Caco-2 (cell line): ENCODE data around the gene STOML1. TPM values are rescaled to one million over a fixed set of nuclear protein-coding genes. Genes with fewer than 3 reads are reported as not detected.

ENCODE experiments used
- BruUV-seq: library from RNA; stranded (reverse); fragments of 400-500 nt; replicated peaks from 2 replicates; lab custom pipeline; 2021; lab: Mats Ljungman, UMichigan
- CTCF ChIA-PET: fragments of 300-600 bp; sonication (Branson Sonifier 250); formaldehyde crosslinking; loops from one replicate; lab custom pipeline; 2022; ENCODE audit warnings: antibody characterized with exemption; lab: Charles Lee
- POLR2A ChIA-PET: fragments of 300-600 bp; sonication (Branson Sonifier 250); formaldehyde crosslinking; loops from one replicate; lab custom pipeline; 2022; ENCODE audit warnings: antibody characterized with exemption; lab: Charles Lee
- DNase-seq, 2 experiments: peaks; one replicate each; pipeline versions ENCODE4 v3.0.0 to v3.0.0-alpha.2; 2020 to 2022
- H3K27me3 ChIP-seq: replicated peaks from 2 replicates; pipeline ENCODE4 v1.6.0; 2011; ENCODE audit warnings: low read length; ENCODE audit not compliant: control insufficient read depth, insufficient read depth
- H3K36me3 ChIP-seq: 2 replicates; pipeline ENCODE4 v1.5.1; 2011; ENCODE audit warnings: low read length; ENCODE audit not compliant: control insufficient read depth, insufficient read depth
- H3K4me1 ChIP-seq: fragments of 250-450 bp; sonication (Bioruptor Pico); 2 replicates; pipeline ENCODE4 v1.5.1; 2020; ENCODE audit warnings: mild to moderate bottlenecking
- H3K4me3 ChIP-seq: 2 replicates; pipeline ENCODE4 v1.5.1; 2011; ENCODE audit warnings: low read depth, mild to moderate bottlenecking, control low read depth, low read length
- H3K9me3 ChIP-seq: fragments of 250-450 bp; sonication (Bioruptor Pico); 2 replicates; pipeline ENCODE4 v1.5.1; 2020; ENCODE audit warnings: mild to moderate bottlenecking, moderate library complexity
- H3K27ac Mint-ChIP-seq: one replicate; pipeline ENCODE4 v1.8.0; 2022; ENCODE audit warnings: mixed read lengths; ENCODE audit not compliant: unreplicated experiment
- H3K27me3 Mint-ChIP-seq: one replicate; pipeline ENCODE4 v1.8.0; 2022; ENCODE audit warnings: mixed read lengths; ENCODE audit not compliant: insufficient read depth, unreplicated experiment
- H3K36me3 Mint-ChIP-seq: one replicate; pipeline ENCODE4 v1.8.0; 2022; ENCODE audit warnings: mild to moderate bottlenecking, mixed read lengths; ENCODE audit not compliant: insufficient read depth, unreplicated experiment
- H3K4me1 Mint-ChIP-seq: one replicate; pipeline ENCODE4 v1.8.0; 2022; ENCODE audit warnings: low read depth, mixed read lengths; ENCODE audit not compliant: unreplicated experiment
- H3K4me3 Mint-ChIP-seq: one replicate; pipeline ENCODE4 v1.8.0; 2022; ENCODE audit warnings: mild to moderate bottlenecking, moderate library complexity, mixed read lengths; ENCODE audit not compliant: unreplicated experiment
- H3K9me3 Mint-ChIP-seq: one replicate; pipeline ENCODE4 v1.8.0; 2022; ENCODE audit warnings: mixed read lengths; ENCODE audit not compliant: unreplicated experiment
- CTCF ChIP-seq, 2 experiments: fragments of 200-600 bp in 1 of 2; IDR thresholded peaks; 1 replicate in 1 of 2; 2 replicates in 1 of 2; pipeline versions ENCODE4 v1.5.1 to v1.8.0; 2011 to 2022; ENCODE audit warnings: antibody characterized with exemption in 1 of 2, control low read depth in 1 of 2, inconsistent platforms in 1 of 2, low read depth in 1 of 2, low read length in 1 of 2, mild to moderate bottlenecking in 1 of 2, moderate library complexity in 1 of 2; ENCODE audit not compliant: insufficient read depth in 1 of 2, severe bottlenecking in 1 of 2, unreplicated experiment in 1 of 2
- intact Hi-C: fragments of 100-400 bp; cut with micrococcal nuclease; formaldehyde crosslinking; loops from one replicate; pipeline ENCODE4 v1.10.0; 2022; ENCODE audit not compliant: unreplicated experiment
- total RNA-seq: library from RNA; stranded (reverse); gene quantifications from 2 replicates; pipeline ENCODE4 v1.2.3, GENCODE V29; 2022

The STOML1 gene
- total RNA-seq, 1 experiment from 2014 or later, result 7.6 TPM

- no peaks in the 10 kb centered on the region for H3K36me3 ChIP-seq
- no peaks in the 10 kb centered on the region for H3K9me3 ChIP-seq
- H3K4me3 ChIP-seq, result no peak overlapping the region
- BruUV-seq, result no TSS peak
- no peaks in the 10 kb centered on the region for H3K4me1 ChIP-seq
- no peak for TF ChIP-seq CTCF (IDR thresholded peaks at IDR 0.05; ENCODE audit: insufficient read depth in 1 of 2, low read depth in 1 of 2, low read length in 1 of 2, severe bottlenecking in 1 of 2, unreplicated experiment in 1 of 2)
- H3K27me3 Mint-ChIP-seq, result peaks cover 11% of the 10 kb centered on the region
- ChIA-PET CTCF (interaction anchor here (3.2 kb wide), 1 partner anchor 15 kb away, joined by 24 read pairs; no protein-coding TSS in a partner anchor), POLR2A (no interaction called here)
- intact Hi-C loops, result no loop called here
- H3K4me3 Mint-ChIP-seq, result no peak overlapping the region
- H3K36me3 Mint-ChIP-seq, result no peaks in the 10 kb centered on the region
- no peaks in the 10 kb centered on the region for H3K27me3 ChIP-seq
- H3K4me1 Mint-ChIP-seq, result no peaks in the 10 kb centered on the region
- H3K9me3 Mint-ChIP-seq, result no peaks in the 10 kb centered on the region
- H3K27ac Mint-ChIP-seq, result no peak overlapping the region
- DNase-seq, result no peak
Observed at GRCh38 chr15:73965758-73966113, 26.4 kb downstream of the STOML1 start.

- no TSS peak for BruUV-seq
- H3K27ac Mint-ChIP-seq, result no peak overlapping the region
- ChIA-PET POLR2A (no interaction called here), CTCF (interaction anchor here (0.7 to 3.2 kb wide), 2 partner anchors 14 to 179 kb away, joined by 3 to 24 read pairs; no protein-coding TSS in a partner anchor)
- no peaks in the 10 kb centered on the region for H3K36me3 ChIP-seq
- no peak for DNase-seq
- H3K27me3 Mint-ChIP-seq, result peaks cover 11% of the 10 kb centered on the region
- no peaks in the 10 kb centered on the region for H3K9me3 Mint-ChIP-seq
- no peaks in the 10 kb centered on the region for H3K4me1 ChIP-seq
- H3K36me3 Mint-ChIP-seq, result no peaks in the 10 kb centered on the region
- no peak for TF ChIP-seq CTCF (IDR thresholded peaks at IDR 0.05; ENCODE audit: insufficient read depth in 1 of 2, low read depth in 1 of 2, low read length in 1 of 2, severe bottlenecking in 1 of 2, unreplicated experiment in 1 of 2)
- H3K4me1 Mint-ChIP-seq, result no peaks in the 10 kb centered on the region
- no peaks in the 10 kb centered on the region for H3K27me3 ChIP-seq
- no peak overlapping the region for H3K4me3 Mint-ChIP-seq
- intact Hi-C loops, result no loop called here
- no peak overlapping the region for H3K4me3 ChIP-seq
- no peaks in the 10 kb centered on the region for H3K9me3 ChIP-seq
Observed at GRCh38 chr15:73965094-73965757, 26.9 kb downstream of the STOML1 start.

- Histone ChIP-seq H3K27me3 (no peaks in the 10 kb centered on the region), H3K36me3 (no peaks in the 10 kb centered on the region), H3K4me3 (no peak overlapping the region), H3K9me3 (no peaks in the 10 kb centered on the region), H3K4me1 (no peaks in the 10 kb centered on the region)
- POLR2A ChIA-PET, result no interaction called here
- Mint-ChIP-seq H3K27me3 (peaks cover 11% of the 10 kb centered on the region), H3K27ac (no peak overlapping the region), H3K9me3 (no peaks in the 10 kb centered on the region), H3K4me3 (no peak overlapping the region), H3K36me3 (no peaks in the 10 kb centered on the region), H3K4me1 (no peaks in the 10 kb centered on the region)
- no TSS peak for BruUV-seq
- peak; percentile 83 to 95 for TF ChIP-seq CTCF (IDR thresholded peaks at IDR 0.05; ENCODE audit: insufficient read depth in 1 of 2, low read depth in 1 of 2, low read length in 1 of 2, severe bottlenecking in 1 of 2, unreplicated experiment in 1 of 2)
- intact Hi-C loops, result loop anchor here (1.0 kb wide), 1 partner anchor 13 kb away; no protein-coding TSS in a partner anchor
- peak; percentile 74 to 84 for DNase-seq
- CTCF ChIA-PET, result interaction anchor here (0.7 to 3.2 kb wide), 5 partner anchors 8 to 180 kb away, joined by 3 to 24 read pairs (median 3); no protein-coding TSS in a partner anchor
Observed at GRCh38 chr15:73964736-73965093, 27.4 kb downstream of the STOML1 start.
